CD4-positive, alpha-beta memory T cell (primary cell): Measurements from ENCODE around the gene NELL2. TPM values are rescaled to one million over a fixed set of nuclear protein-coding genes. Genes with fewer than 3 reads are reported as not detected.

Experiments used
- CTCF ChIA-PET: fragments of 350-600 bp; sonication (Branson Sonifier 250); formaldehyde crosslinking; loops from one replicate; lab custom pipeline; 2021; ENCODE audit warnings: inconsistent platforms; ENCODE audit not compliant: partially characterized antibody; lab: Charles Lee
- POLR2A ChIA-PET: fragments of 350-600 bp; sonication (Branson Sonifier 250); formaldehyde crosslinking; loops from one replicate; lab custom pipeline; 2021; ENCODE audit not compliant: partially characterized antibody; lab: Charles Lee
- DNase-seq, 5 donors: peaks; one replicate each; pipeline versions ENCODE4 v3.0.0 to v3.0.0-alpha.2; 2020 to 2022; ENCODE audit warnings: mixed read lengths in 1 of 5
- H3K27ac ChIP-seq: one replicate; pipeline ENCODE4 v1.7.0; 2013; ENCODE audit warnings: low read depth, low read length
- H3K27me3 ChIP-seq: 2 replicates; pipeline ENCODE4 v1.7.0; 2013; ENCODE audit warnings: mild to moderate bottlenecking, low read length, moderate library complexity; ENCODE audit not compliant: insufficient read depth
- H3K36me3 ChIP-seq: 2 replicates; pipeline ENCODE4 v1.7.0; 2013; ENCODE audit warnings: mild to moderate bottlenecking, low read length, moderate library complexity; ENCODE audit not compliant: insufficient read depth
- H3K4me1 ChIP-seq: 2 replicates; pipeline ENCODE4 v1.7.0; 2013; ENCODE audit warnings: mild to moderate bottlenecking, low read length, moderate library complexity; ENCODE audit not compliant: insufficient read depth
- H3K4me3 ChIP-seq, 2 donors: one replicate each; pipeline ENCODE4 v1.7.0; 2013; ENCODE audit warnings: low read length in 2 of 2, mild to moderate bottlenecking in 1 of 2
- H3K9me3 ChIP-seq, 2 donors: one replicate each; pipeline ENCODE4 v1.7.0; 2013; ENCODE audit warnings: low read length in 2 of 2, control low read depth in 1 of 2; ENCODE audit not compliant: control insufficient read depth in 1 of 2
- H3K27ac Mint-ChIP-seq, 7 donors: one replicate each; pipeline ENCODE4 v1.8.0; 2020 to 2021; ENCODE audit warnings: mixed read lengths in 7 of 7, mild to moderate bottlenecking in 6 of 7, inconsistent platforms in 3 of 7, moderate library complexity in 3 of 7
- H3K27me3 Mint-ChIP-seq, 2 donors: one replicate each; pipeline ENCODE4 v1.8.0; 2020 to 2021; ENCODE audit warnings: mixed read lengths in 2 of 2
- H3K36me3 Mint-ChIP-seq, 2 donors: one replicate each; pipeline ENCODE4 v1.8.0; 2020 to 2021; ENCODE audit warnings: mixed read lengths in 2 of 2, inconsistent platforms in 1 of 2, mild to moderate bottlenecking in 1 of 2
- H3K4me1 Mint-ChIP-seq, 4 donors: one replicate each; pipeline ENCODE4 v1.8.0; 2020 to 2021; ENCODE audit warnings: mixed read lengths in 4 of 4, mild to moderate bottlenecking in 1 of 4
- H3K4me3 Mint-ChIP-seq, 8 donors: one replicate each; pipeline ENCODE4 v1.8.0; 2020 to 2021; ENCODE audit warnings: mixed read lengths in 8 of 8, mild to moderate bottlenecking in 7 of 8, moderate library complexity in 6 of 8, inconsistent platforms in 3 of 8
- H3K9me3 Mint-ChIP-seq, 8 donors: one replicate each; pipeline ENCODE4 v1.8.0; 2020 to 2021; ENCODE audit warnings: mixed read lengths in 8 of 8, mild to moderate bottlenecking in 5 of 8, inconsistent platforms in 3 of 8, moderate library complexity in 1 of 8
- intact Hi-C: fragments of 100-400 bp; cut with micrococcal nuclease; formaldehyde crosslinking; loops from one replicate; pipeline ENCODE4 v1.15.1; 2023
- polyA plus RNA-seq, 2 donors: library from polyadenylated mRNA; unstranded; fragments of 300-500 nt; fragmentation: Illumina TruSeq; gene quantifications; one replicate each; pipeline ENCODE4 v1.2.3, GENCODE V29; 2021
- total RNA-seq, 2 experiments: library from RNA; stranded (reverse); gene quantifications; one replicate each; pipeline ENCODE4 v1.2.3, GENCODE V29; 2021

The NELL2 gene
- total and polyA plus RNA-seq, 4 experiments from 2014 or later: 92.8 to 257 (median 179) TPM

DNA sequence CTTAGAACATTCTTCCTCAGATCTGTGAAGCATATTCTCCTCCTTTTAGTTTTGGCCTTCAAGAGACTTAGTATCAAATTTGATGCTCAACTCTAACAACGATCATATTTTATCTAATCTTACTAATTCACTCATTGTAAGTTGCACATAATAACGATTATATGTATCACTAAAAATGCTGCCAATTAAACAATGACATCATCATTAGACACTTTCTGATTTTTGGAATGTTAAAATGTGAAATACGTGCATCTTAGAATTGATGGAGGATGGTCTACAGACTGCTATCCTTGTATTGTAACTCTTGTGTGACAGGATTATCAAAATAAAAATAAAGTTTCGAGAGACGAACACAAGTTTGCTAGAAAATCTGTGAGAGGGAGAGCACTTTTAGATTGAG is 311.0 kb downstream of the NELL2 start:
- H3K27me3 ChIP-seq: no peaks in the 10 kb centered on the region
- Mint-ChIP-seq H3K36me3 (peaks cover 2 to 3% of the 10 kb centered on the region in 2 donors), H3K9me3 (no peaks in the 10 kb centered on the region), H3K27me3 (no peaks in the 10 kb centered on the region), H3K27ac (peak overlapping the region in 1 of 7 donors; percentile 10), H3K4me1 (peaks cover 0 to 1% (median under 1%) of the 10 kb centered on the region in 4 donors), H3K4me3 (no peak overlapping the region)
- POLR2A ChIA-PET: no interaction called here
- intact Hi-C loops: no loop called here
- no peaks in the 10 kb centered on the region for H3K36me3 ChIP-seq
- no peaks in the 10 kb centered on the region for H3K4me1 ChIP-seq
- H3K4me3 ChIP-seq: no peak overlapping the region
- H3K27ac ChIP-seq: no peak overlapping the region
- H3K9me3 ChIP-seq: no peaks in the 10 kb centered on the region
- CTCF ChIA-PET: no interaction called here
- no peak for DNase-seq

DNA sequence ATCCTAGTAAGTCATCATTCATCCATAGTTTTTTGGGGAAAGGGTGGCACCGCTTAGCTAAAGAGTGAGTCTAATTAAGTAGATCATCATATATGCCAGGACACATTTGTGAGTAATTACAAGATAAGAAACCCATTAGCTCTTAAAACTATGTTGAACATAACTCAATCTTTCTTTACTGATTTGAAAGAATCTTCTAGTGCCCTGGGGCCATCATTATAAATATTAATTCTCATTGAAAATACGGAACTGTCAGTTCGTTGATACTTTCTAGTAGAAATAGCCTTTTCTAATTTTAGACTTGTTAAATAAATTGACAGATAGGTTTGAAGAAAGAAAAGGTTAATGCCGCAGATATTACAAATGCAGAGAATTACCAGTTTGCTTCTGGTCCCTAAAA is 312.6 kb downstream of the NELL2 start:
- Histone ChIP-seq H3K27ac (no peak overlapping the region), H3K36me3 (no peaks in the 10 kb centered on the region), H3K9me3 (no peaks in the 10 kb centered on the region), H3K27me3 (no peaks in the 10 kb centered on the region), H3K4me1 (no peaks in the 10 kb centered on the region), H3K4me3 (no peak overlapping the region)
- Mint-ChIP-seq H3K27me3 (no peaks in the 10 kb centered on the region), H3K9me3 (no peaks in the 10 kb centered on the region), H3K4me3 (no peak overlapping the region), H3K36me3 (peaks cover 2 to 3% of the 10 kb centered on the region in 2 donors), H3K4me1 (peaks cover 0 to 6% (median 1%) of the 10 kb centered on the region in 4 donors), H3K27ac (no peak overlapping the region)
- CTCF ChIA-PET: no interaction called here
- intact Hi-C loops: no loop called here
- POLR2A ChIA-PET: no interaction called here
- DNase-seq: no peak

DNA sequence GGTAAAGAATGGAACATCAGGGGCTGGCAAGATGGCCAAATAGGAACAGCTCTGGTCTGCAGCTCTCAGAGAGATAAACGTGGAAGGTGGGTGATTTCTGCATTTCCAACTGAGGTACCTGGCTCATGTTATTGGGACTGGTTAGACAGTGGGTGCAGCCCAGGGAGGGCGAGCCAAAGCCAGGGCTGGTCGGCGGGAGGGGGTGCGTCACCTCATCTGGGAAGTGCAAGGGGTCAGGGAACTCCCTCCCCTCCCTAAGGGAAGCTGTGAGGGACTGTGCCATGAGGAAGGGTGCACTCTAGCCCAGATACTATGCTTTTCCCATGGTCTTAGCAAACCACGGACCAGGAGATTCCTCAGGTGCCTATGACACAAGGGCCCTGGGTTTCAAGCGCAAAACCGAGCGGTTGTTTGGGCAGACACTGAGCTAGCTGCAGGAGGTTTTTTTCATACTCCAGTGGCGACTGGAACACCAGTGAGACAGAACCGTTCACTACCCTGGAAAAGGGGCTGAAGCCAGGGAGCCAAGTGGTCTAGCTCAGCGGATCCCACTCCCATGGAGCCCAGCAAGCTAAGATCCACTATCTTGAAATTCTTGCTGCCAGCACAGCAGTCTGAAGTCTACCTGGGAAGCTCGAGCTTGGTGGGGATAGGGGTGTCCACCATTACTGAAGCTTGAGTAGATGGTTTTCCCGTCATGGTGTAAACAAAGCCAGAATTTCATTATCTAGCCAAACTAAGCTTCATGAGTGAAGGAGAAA is 317.6 kb downstream of the NELL2 start:
- H3K9me3 ChIP-seq: no peaks in the 10 kb centered on the region
- no peak overlapping the region for H3K4me3 ChIP-seq
- no peak overlapping the region for H3K27ac ChIP-seq
- POLR2A ChIA-PET: no interaction called here
- CTCF ChIA-PET: interaction anchor here (1.6 kb wide), 1 partner anchor 390 kb away, joined by 3 read pairs; no protein-coding TSS in a partner anchor
- intact Hi-C loops: no loop called here
- H3K4me1 ChIP-seq: no peaks in the 10 kb centered on the region
- DNase-seq: peak in 1 of 5 donors; percentile 27
- no peaks in the 10 kb centered on the region for H3K36me3 ChIP-seq
- Mint-ChIP-seq H3K4me3 (no peak overlapping the region), H3K36me3 (peaks cover 18 to 20% of the 10 kb centered on the region in 2 donors), H3K27ac (no peak overlapping the region), H3K9me3 (peaks cover 0 to 5% (median 0%) of the 10 kb centered on the region in 8 donors), H3K27me3 (peaks cover 0 to 2% of the 10 kb centered on the region in 2 donors), H3K4me1 (peaks cover 0 to 16% (median 5%) of the 10 kb centered on the region in 4 donors)
- H3K27me3 ChIP-seq: no peaks in the 10 kb centered on the region

GRCh38 chr12:44555454-44555853 is 320.7 kb downstream of the NELL2 start:
- H3K27me3 ChIP-seq: no peaks in the 10 kb centered on the region
- Mint-ChIP-seq H3K27me3 (peaks cover 0 to 2% of the 10 kb centered on the region in 2 donors), H3K4me3 (no peak overlapping the region), H3K36me3 (peaks cover 18 to 20% of the 10 kb centered on the region in 2 donors), H3K4me1 (peaks cover 0 to 16% (median 4%) of the 10 kb centered on the region in 4 donors), H3K27ac (no peak overlapping the region), H3K9me3 (peaks cover 0 to 5% (median 0%) of the 10 kb centered on the region in 8 donors)
- H3K27ac ChIP-seq: no peak overlapping the region
- intact Hi-C loops: no loop called here
- POLR2A ChIA-PET: no interaction called here
- H3K36me3 ChIP-seq: no peaks in the 10 kb centered on the region
- no peaks in the 10 kb centered on the region for H3K9me3 ChIP-seq
- H3K4me3 ChIP-seq: no peak overlapping the region
- H3K4me1 ChIP-seq: no peaks in the 10 kb centered on the region
- CTCF ChIA-PET: no interaction called here
- no peak for DNase-seq

- H3K27ac ChIP-seq: no peak overlapping the region
- POLR2A ChIA-PET: no interaction called here
- H3K36me3 ChIP-seq: no peaks in the 10 kb centered on the region
- peaks cover 0 to 9% (median 2%) of the 10 kb centered on the region in 4 donors for H3K4me1 Mint-ChIP-seq
- no peaks in the 10 kb centered on the region for H3K9me3 Mint-ChIP-seq
- peaks cover 6 to 13% of the 10 kb centered on the region in 2 donors for H3K36me3 Mint-ChIP-seq
- H3K27me3 Mint-ChIP-seq: peaks cover 0 to 2% of the 10 kb centered on the region in 2 donors
- no peaks in the 10 kb centered on the region for H3K9me3 ChIP-seq
- CTCF ChIA-PET: no interaction called here
- intact Hi-C loops: no loop called here
- no peak overlapping the region for H3K4me3 Mint-ChIP-seq
- H3K4me3 ChIP-seq: no peak overlapping the region
- no peak overlapping the region for H3K27ac Mint-ChIP-seq
- no peaks in the 10 kb centered on the region for H3K27me3 ChIP-seq
- no peak for DNase-seq
- H3K4me1 ChIP-seq: no peaks in the 10 kb centered on the region
Measured at GRCh38 chr12:44551631-44552030, 324.5 kb downstream of the NELL2 start.

DNA sequence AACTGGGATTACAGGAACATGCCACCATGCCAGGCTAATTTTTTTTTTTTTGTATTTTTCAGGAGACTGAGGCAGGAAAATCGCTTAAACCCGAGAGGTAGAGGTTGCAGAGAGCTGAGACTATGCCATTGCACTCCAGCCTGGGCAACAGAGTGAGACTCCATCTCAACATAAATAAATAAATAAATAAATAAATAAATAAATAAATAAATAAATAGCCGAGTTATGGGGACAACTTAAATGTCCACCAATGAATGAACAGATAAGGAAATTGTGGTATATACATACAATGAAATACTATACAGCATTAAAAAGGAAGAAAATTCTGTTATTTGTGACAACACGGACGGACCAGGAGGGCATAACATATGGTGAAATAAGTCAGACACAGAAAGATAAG is 325.7 kb downstream of the NELL2 start:
- no peaks in the 10 kb centered on the region for H3K9me3 Mint-ChIP-seq
- peaks cover 0 to 7% of the 10 kb centered on the region in 2 donors for H3K36me3 Mint-ChIP-seq
- H3K4me3 Mint-ChIP-seq: no peak overlapping the region
- peaks cover 0 to 7% (median 2%) of the 10 kb centered on the region in 4 donors for H3K4me1 Mint-ChIP-seq
- no peak overlapping the region for H3K27ac ChIP-seq
- CTCF ChIA-PET: no interaction called here
- peaks cover 0 to 2% of the 10 kb centered on the region in 2 donors for H3K27me3 Mint-ChIP-seq
- no peaks in the 10 kb centered on the region for H3K27me3 ChIP-seq
- no peak overlapping the region for H3K4me3 ChIP-seq
- H3K27ac Mint-ChIP-seq: no peak overlapping the region
- DNase-seq: no peak
- no peaks in the 10 kb centered on the region for H3K4me1 ChIP-seq
- POLR2A ChIA-PET: no interaction called here
- no peaks in the 10 kb centered on the region for H3K9me3 ChIP-seq
- H3K36me3 ChIP-seq: no peaks in the 10 kb centered on the region
- intact Hi-C loops: no loop called here

DNA sequence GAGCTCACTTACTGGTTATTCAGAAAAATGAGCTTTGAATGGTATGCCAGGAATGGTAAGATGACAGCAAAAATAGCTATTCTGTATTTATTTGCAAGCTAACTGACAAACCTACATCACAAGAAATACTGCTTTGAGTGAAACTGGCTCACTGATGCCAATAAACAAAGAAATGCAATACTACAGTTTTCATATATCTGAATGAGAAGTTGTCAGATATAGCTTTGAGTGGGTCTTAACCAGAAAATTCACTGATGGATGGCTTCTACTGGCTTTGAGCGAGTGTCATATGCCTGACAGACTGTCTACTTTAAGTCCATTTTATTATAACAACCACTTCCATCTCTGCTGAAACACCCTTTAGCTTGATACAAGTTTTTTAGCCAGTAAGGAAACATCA is 330.1 kb downstream of the NELL2 start:
- Histone ChIP-seq H3K36me3 (no peaks in the 10 kb centered on the region), H3K4me1 (no peaks in the 10 kb centered on the region), H3K27ac (no peak overlapping the region), H3K9me3 (no peaks in the 10 kb centered on the region), H3K27me3 (no peaks in the 10 kb centered on the region), H3K4me3 (no peak overlapping the region)
- Mint-ChIP-seq H3K36me3 (peaks cover 0 to 1% of the 10 kb centered on the region in 2 donors), H3K4me3 (no peak overlapping the region), H3K9me3 (no peaks in the 10 kb centered on the region), H3K4me1 (peaks cover 0 to 11% (median 3%) of the 10 kb centered on the region in 4 donors), H3K27ac (no peak overlapping the region), H3K27me3 (peaks cover 0 to 2% of the 10 kb centered on the region in 2 donors)
- ChIA-PET CTCF (no interaction called here), POLR2A (no interaction called here)
- no peak for DNase-seq
- intact Hi-C loops: no loop called here
